Adrenal gland (tissue), 5 donors: ENCODE measurements around the gene RABGAP1L.

ENCODE experiments used
- POLR2A ChIP-seq, 2 donors: fragments of 450-650 bp; IDR thresholded peaks; one replicate each; pipeline ENCODE4 v1.6.1; 2017; ENCODE audit warnings: antibody characterized with exemption in 2 of 2, mild to moderate bottlenecking in 2 of 2, moderate library complexity in 1 of 2
- TF ChIP-seq, protein P1 (sequence below), 6 experiments: fragments of 450-650 bp in 4 of 6; fragments of 200-600 bp in 2 of 6; sonication (generic) in 1 of 6; IDR thresholded peaks; 1 replicate in 5 of 6; 2 replicates in 1 of 6; pipeline versions ENCODE4 v1.5.1 to v1.8.0; 2016 to 2021; ENCODE audit warnings: antibody characterized with exemption in 6 of 6, mild to moderate bottlenecking in 2 of 6, moderate library complexity in 1 of 6
- donor health status: DM: no; HTN: no; CAD: no.

DNA sequence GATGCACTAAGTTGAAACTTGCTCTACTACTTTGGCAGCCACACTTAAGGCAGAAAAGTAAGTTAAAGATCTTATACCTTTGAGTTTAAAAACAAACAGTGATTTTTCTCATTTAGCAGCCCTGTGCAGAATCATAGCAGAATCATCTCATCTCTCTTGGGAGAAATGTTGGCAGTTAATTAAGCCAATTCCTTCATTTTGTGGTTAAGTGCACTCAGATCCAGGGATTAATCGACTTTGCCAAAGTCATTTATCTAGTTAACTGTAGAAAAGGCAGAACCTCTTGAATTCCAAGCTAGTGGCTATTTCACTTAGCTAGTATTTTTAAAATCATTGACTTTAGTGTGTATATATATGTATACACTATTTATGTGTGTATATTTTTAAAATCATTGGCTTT is 413.5 kb downstream of the RABGAP1L start:
- TF ChIP-seq, protein P1, sequence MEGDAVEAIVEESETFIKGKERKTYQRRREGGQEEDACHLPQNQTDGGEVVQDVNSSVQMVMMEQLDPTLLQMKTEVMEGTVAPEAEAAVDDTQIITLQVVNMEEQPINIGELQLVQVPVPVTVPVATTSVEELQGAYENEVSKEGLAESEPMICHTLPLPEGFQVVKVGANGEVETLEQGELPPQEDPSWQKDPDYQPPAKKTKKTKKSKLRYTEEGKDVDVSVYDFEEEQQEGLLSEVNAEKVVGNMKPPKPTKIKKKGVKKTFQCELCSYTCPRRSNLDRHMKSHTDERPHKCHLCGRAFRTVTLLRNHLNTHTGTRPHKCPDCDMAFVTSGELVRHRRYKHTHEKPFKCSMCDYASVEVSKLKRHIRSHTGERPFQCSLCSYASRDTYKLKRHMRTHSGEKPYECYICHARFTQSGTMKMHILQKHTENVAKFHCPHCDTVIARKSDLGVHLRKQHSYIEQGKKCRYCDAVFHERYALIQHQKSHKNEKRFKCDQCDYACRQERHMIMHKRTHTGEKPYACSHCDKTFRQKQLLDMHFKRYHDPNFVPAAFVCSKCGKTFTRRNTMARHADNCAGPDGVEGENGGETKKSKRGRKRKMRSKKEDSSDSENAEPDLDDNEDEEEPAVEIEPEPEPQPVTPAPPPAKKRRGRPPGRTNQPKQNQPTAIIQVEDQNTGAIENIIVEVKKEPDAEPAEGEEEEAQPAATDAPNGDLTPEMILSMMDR (IDR thresholded peaks at IDR 0.05), result no peak
- no peak for TF ChIP-seq POLR2A (IDR thresholded peaks at IDR 0.05)
